BJ (cell line): Measurements from ENCODE around the gene CHST11. TPM values are rescaled to one million over a fixed set of nuclear protein-coding genes. Genes with fewer than 3 reads are reported as not detected.
"Not testable (repeated sequence)": the region's sequence is repeated elsewhere in the genome, so short reads cannot be mapped to it uniquely, and the experiment has no call there.

ENCODE experiments used
- CTCF ChIA-PET: fragments of 350-600 bp; formaldehyde crosslinking; extraction: SDS; loops from one replicate; lab custom pipeline; 2021; ENCODE audit warnings: antibody characterized with exemption, inconsistent platforms; lab: Yijun Ruan, JAX
- POLR2A ChIA-PET: fragments of 300-600 bp; sonication (Branson Sonifier 250); formaldehyde crosslinking; extraction: SDS; loops from one replicate; lab custom pipeline; 2021; ENCODE audit warnings: antibody characterized with exemption; lab: Charles Lee
- DNase-seq: peaks from one replicate; pipeline ENCODE4 v3.0.0-alpha.2; 2011; ENCODE audit warnings: low read depth
- H3K27me3 ChIP-seq: 2 replicates; pipeline ENCODE4 v1.6.0; 2011; ENCODE audit warnings: low read length; ENCODE audit not compliant: control insufficient read depth, insufficient read depth
- H3K36me3 ChIP-seq: 2 replicates; pipeline ENCODE4 v1.5.1; 2011; ENCODE audit warnings: low read length; ENCODE audit not compliant: control insufficient read depth, insufficient read depth
- H3K4me3 ChIP-seq: 2 replicates; pipeline ENCODE4 v1.5.1; 2011; ENCODE audit warnings: low read depth, mild to moderate bottlenecking, control low read depth, low read length
- polyA plus RNA-seq: library from polyadenylated mRNA; depleted of rRNA; stranded (reverse); fragments of >200 nt; gene quantifications from 2 replicates; pipeline ENCODE4 v1.2.3, GENCODE V29; 2011
- TF ChIP-seq, protein P1 (sequence below): IDR thresholded peaks from 2 replicates; pipeline ENCODE4 v1.5.1; 2011; ENCODE audit warnings: low read depth, mild to moderate bottlenecking, control low read depth, inconsistent platforms, low read length, moderate library complexity; ENCODE audit not compliant: insufficient read depth

Gene CHST11
- polyA plus RNA-seq, 1 experiment = 7.3 TPM

DNA sequence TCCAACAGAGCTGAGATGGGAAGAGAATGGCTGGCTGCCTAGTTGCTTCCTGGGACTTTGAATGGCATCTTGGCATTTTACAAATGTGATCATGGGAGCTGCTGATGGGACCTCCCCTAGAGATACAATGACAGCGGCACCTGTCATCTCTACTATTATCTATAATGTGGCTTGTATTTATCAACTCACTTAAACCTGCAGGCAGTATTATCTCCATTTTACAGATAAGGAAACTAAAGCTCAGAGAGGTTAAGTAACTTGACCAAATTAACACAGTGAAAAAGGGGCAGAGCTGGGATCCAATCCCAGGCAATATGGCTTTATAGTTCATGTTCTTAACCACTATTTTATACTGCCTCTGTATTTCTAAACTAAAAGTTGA, 111.7 kb downstream of the CHST11 start:
- POLR2A ChIA-PET = no interaction called here
- no peak for DNase-seq
- Histone ChIP-seq H3K36me3 (no peaks in the 10 kb centered on the region), H3K4me3 (no peak overlapping the region), H3K27me3 (no peaks in the 10 kb centered on the region)
- TF ChIP-seq, protein P1, sequence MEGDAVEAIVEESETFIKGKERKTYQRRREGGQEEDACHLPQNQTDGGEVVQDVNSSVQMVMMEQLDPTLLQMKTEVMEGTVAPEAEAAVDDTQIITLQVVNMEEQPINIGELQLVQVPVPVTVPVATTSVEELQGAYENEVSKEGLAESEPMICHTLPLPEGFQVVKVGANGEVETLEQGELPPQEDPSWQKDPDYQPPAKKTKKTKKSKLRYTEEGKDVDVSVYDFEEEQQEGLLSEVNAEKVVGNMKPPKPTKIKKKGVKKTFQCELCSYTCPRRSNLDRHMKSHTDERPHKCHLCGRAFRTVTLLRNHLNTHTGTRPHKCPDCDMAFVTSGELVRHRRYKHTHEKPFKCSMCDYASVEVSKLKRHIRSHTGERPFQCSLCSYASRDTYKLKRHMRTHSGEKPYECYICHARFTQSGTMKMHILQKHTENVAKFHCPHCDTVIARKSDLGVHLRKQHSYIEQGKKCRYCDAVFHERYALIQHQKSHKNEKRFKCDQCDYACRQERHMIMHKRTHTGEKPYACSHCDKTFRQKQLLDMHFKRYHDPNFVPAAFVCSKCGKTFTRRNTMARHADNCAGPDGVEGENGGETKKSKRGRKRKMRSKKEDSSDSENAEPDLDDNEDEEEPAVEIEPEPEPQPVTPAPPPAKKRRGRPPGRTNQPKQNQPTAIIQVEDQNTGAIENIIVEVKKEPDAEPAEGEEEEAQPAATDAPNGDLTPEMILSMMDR = no peak
- CTCF ChIA-PET = interaction anchor here (0.6 to 1.4 kb wide), 3 partner anchors 101 to 289 kb away, joined by 3 read pairs; no protein-coding TSS in a partner anchor

DNA sequence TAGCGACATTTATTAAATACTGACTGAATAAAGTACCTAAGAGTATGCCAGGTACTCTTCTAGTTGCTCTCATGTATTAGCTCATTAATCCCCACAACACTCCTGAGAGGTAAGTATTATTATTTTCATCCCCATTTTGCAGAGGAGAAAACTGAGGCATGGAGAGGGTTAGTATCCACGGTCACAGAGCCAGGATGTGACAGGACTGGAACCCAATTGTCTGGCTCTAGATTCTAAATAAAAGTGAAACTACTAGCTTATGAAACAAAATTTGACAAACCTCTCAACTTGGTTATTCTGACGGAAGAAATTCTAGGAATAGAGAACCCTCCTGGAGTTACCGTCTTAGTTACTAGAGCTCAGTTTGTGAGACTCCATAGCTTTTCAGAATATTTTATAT, 112.2 kb downstream of the CHST11 start:
- TF ChIP-seq, protein P1 = no peak
- no peaks in the 10 kb centered on the region for H3K36me3 ChIP-seq
- no peak overlapping the region for H3K4me3 ChIP-seq
- POLR2A ChIA-PET = no interaction called here
- no peak for DNase-seq
- no peaks in the 10 kb centered on the region for H3K27me3 ChIP-seq
- CTCF ChIA-PET = interaction anchor here (0.6 to 1.4 kb wide), 3 partner anchors 100 to 289 kb away, joined by 3 read pairs; no protein-coding TSS in a partner anchor

DNA sequence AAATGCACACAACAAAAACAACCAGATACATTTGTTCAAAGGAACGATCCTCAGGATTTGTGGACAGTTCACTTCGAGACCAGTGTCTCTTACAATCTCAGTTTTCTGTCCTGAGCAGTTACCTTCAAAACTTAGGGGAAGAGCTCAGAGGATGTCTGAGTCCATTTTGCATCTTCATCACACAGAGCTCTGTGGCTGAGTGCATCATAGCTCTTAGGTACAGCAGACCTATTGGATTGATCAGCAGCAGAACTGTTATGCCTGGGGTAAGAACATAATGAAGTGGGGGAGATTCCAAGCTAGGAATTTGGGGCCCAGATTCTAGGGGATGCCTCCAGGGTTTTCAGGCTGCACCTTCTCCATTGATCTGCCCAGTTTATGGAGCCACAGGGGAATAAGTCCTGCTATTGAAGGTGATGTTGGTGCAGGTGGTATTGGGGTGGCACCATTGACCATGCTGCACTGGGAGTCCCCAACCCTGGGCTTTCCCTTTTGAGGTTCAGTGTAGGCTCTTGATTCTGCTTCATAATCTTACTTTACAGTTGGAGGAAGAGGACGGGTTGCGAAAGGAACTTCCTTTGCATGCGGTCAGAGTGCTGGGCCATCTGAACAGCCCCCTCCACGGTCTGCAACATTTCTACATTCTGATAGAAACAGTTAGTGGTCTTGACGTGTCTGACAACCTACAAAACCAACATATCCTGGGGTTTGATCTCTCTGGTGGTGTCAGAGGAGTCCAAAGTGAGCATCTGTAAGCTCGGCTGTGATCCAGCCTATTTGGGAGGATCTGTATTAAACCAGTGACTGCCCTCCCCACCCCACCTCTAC, 112.8 kb downstream of the CHST11 start:
- CTCF ChIA-PET = no interaction called here
- POLR2A ChIA-PET = no interaction called here

DNA sequence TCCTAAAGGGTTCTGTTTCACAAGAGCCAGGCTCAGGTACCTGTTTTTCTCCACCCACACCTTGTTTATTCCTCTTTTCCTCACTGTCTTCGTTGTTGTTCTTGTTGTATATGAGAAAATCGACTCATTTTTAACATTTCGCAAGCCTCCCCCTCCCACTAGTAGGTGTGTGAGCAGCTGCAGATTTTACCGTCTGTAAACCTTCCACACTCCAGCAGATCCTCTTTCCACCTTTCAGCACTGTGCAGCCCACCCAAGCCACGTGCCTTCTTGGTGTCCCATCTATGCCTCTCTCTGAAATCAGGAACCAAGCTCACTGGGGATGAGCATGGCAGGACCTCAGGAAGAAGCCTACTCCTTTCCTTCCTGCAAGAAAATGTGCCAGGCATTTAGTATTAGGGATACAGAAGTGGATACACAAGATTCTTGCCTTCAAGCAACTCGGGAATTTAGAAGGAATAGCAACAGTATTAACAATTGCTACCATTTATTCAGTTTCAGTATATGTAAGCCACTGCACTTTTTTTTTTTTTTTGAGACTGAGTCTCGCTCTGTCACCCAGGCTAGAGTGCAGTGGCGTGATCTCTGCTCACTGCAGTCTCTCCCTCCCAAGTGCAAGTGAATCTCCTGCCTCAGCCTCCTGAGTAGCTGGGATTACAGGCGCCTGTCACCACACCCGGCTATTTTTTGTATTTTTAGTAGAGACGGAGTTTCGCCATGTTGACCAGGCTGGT, 113.6 kb downstream of the CHST11 start:
- TF ChIP-seq, protein P1 = no peak
- ChIA-PET POLR2A (no interaction called here), CTCF (no interaction called here)
- no peak for DNase-seq
- Histone ChIP-seq H3K36me3 (no peaks in the 10 kb centered on the region), H3K27me3 (no peaks in the 10 kb centered on the region), H3K4me3 (no peak overlapping the region)

More for the DNA sequence above, 112.8 kb downstream of the CHST11 start:
- H3K4me3 ChIP-seq = no peak overlapping the region
- TF ChIP-seq, protein P1 = no peak
- H3K36me3 ChIP-seq = no peaks in the 10 kb centered on the region
- no peak for DNase-seq
- H3K27me3 ChIP-seq = no peaks in the 10 kb centered on the region

DNA sequence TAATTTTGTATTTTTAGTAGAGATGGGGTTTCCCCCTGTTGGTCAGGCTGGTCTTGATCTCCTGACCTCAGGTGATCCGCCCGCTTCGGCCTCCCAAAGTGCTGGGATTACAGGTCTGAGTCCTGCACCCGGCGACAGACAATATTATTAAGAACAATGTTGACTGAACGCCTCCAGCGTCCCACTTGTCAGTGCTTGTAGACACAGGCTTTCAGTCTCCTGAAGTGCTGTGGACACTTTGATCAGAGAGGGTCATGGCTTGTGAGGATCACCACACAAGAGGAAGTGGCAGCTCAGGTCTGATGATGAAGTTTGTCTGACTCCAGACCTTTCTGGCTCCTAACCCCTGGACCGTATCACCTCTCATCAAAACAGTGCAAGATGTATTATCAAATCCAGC, 114.6 kb downstream of the CHST11 start:
- Histone ChIP-seq H3K27me3 (no peaks in the 10 kb centered on the region), H3K4me3 (no peak overlapping the region), H3K36me3 (no peaks in the 10 kb centered on the region)
- ChIA-PET POLR2A (no interaction called here), CTCF (no interaction called here)
- TF ChIP-seq, protein P1 = no peak
- DNase-seq = no peak

DNA sequence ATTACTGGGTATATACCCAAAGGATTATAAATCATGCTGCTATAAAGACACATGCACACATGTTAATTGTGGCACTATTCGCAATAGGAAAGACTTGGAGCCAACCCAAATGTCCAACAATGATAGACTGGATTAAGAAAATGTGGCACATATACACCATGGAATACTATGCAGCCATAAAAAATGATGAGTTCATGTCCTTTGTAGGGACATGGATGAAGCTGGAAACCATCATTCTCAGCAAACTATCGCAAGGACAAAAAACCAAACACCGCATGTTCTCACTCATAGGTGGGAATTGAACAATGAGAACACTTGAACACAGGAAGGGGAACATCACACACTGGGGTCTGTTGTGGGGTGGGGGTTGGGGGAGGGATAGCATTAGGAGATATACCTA, 117.6 kb downstream of the CHST11 start:
- H3K27me3 ChIP-seq, CTCF ChIA-PET: not testable (repeated sequence)

DNA sequence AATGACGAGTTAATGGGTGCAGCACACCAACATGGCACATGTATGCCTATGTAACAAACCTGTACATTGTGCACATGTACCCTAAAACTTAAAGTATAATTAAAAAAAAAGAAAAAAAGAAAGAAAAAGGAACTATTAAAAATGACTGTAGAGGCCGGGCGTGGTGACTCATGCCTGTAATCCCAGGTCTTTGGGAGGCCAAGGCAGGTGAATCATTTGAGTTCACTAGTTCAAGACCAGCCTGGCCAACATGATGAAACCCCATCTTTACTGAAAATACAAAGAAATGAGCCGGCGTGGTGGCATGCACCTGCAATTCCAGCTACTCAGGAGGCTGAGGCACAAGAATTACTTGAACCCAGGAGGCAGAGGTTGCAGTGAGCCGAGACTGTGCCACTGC, 118.0 kb downstream of the CHST11 start:
- H3K36me3 ChIP-seq, CTCF ChIA-PET, H3K4me3 ChIP-seq, POLR2A ChIA-PET, DNase-seq, H3K27me3 ChIP-seq: not testable (repeated sequence)

More for the DNA sequence above, 117.6 kb downstream of the CHST11 start:
- H3K36me3 ChIP-seq, H3K4me3 ChIP-seq, POLR2A ChIA-PET, DNase-seq: not testable (repeated sequence)
